ENCODE results near the gene PPP1R1B. TPM values are rescaled to one million over a fixed set of nuclear protein-coding genes. Genes with fewer than 3 reads are reported as not detected.

Gene PPP1R1B
- total and polyA plus RNA-seq, 2 donors (not counting 1 experiment from before 2014, with no cell fraction given), result not detected

GRCh38 chr17:39606434-39607056, 20.2 kb upstream of the PPP1R1B start:
- ATAC-seq (ENCODE audit: low read depth) (peak; percentile 19), DNase-seq (peak; percentile 54)
- TF ChIP-seq EZH2 (IDR thresholded peaks at IDR 0.05; ENCODE audit: borderline replicate concordance, insufficient read depth, low read depth, low read length, poor library complexity, severe bottlenecking) (no peak), CTCF (IDR thresholded peaks at IDR 0.05) (no peak)
- Histone ChIP-seq H3K4me1 (ENCODE audit: control insufficient read depth in 2 of 2, insufficient read depth in 2 of 2, low read length in 2 of 2) (peaks cover 43 to 47% of the 10 kb centered on the region in 2 donors), H2AFZ (ENCODE audit: insufficient read depth, low read depth, low read length, poor library complexity, severe bottlenecking) (no peak overlapping the region), H3K79me2 (ENCODE audit: control insufficient read depth, insufficient read depth, low read length) (no peaks in the 10 kb centered on the region), H3K4me2 (replicated peaks; ENCODE audit: low read depth, low read length, poor library complexity, severe bottlenecking) (peak overlapping the region; percentile 83), H3K4me3 (ENCODE audit: control extremely low read depth in 1 of 5, extremely low read depth in 1 of 5, insufficient read depth in 1 of 5, low read depth in 2 of 5, low read length in 4 of 5) (peak overlapping the region in 2 of 5 experiments; percentile 5 to 8), H3K36me3 (replicated peaks in 1 of 2; ENCODE audit: control extremely low read depth in 1 of 2, control insufficient read depth in 1 of 2, extremely low read depth in 1 of 2, insufficient read depth in 2 of 2, low read length in 1 of 2) (no peaks in the 10 kb centered on the region), H3K27ac (ENCODE audit: low read length in 2 of 2) (no peak overlapping the region), H4K20me1 (ENCODE audit: control insufficient read depth, insufficient read depth, low read length, poor library complexity, severe bottlenecking) (peaks cover 3% of the 10 kb centered on the region), H3K9ac (ENCODE audit: low read length) (peak overlapping the region; percentile 22), H3K9me3 (ENCODE audit: control extremely low read depth in 1 of 3, control insufficient read depth in 2 of 3, insufficient read depth in 1 of 3, low read length in 2 of 3) (peaks cover 0 to 41% (median 0%) of the 10 kb centered on the region in 3 donors), H3K27me3 (replicated peaks in 1 of 4; ENCODE audit: control extremely low read depth in 1 of 4, control insufficient read depth in 3 of 4, insufficient read depth in 4 of 4, low read length in 3 of 4) (peaks cover 0 to 78% (median 62%) of the 10 kb centered on the region in 4 experiments)
- ChIA-PET CTCF (interaction anchor here (2.5 to 4.8 kb wide), 2 partner anchors 12 to 16 kb away, joined by 6 to 30 read pairs; no protein-coding TSS in a partner anchor), POLR2A (no interaction called here)
- Mint-ChIP-seq H3K4me1 (peaks cover 32% of the 10 kb centered on the region), H3K9me3 (ENCODE audit: insufficient read depth) (no peaks in the 10 kb centered on the region), H3K27ac (no peak overlapping the region), H3K27me3 (peaks cover 58% of the 10 kb centered on the region), H3K4me3 (peak overlapping the region; percentile 59)
- intact Hi-C loops (cut with micrococcal nuclease), result no loop called here
- WGBS (ENCODE audit: insufficient coverage), result 2% methylated on average over 65 of the region's 66 CpGs

Data from B cell (primary cell).